Activated CD4-positive, alpha-beta T cell treated with anti-CD3 and anti-CD28 coated beads for 36 hours (primary cell): ENCODE results near the gene FGF22. TPM values are rescaled to one million over a fixed set of nuclear protein-coding genes. Genes with fewer than 3 reads are reported as not detected.
"Not testable (repeated sequence)": the region's sequence is repeated elsewhere in the genome, so short reads cannot be mapped to it uniquely, and the experiment has no call there.

Source experiments
- ATAC-seq: fragments of 200-7000 bp; cut with Tn5 transposase; one replicate; pipeline ENCODE4 v1.10.0; 2021; ENCODE audit warnings: mild to moderate bottlenecking, moderate library complexity
- CTCF ChIA-PET: fragments of 350-600 bp; sonication (Branson Sonifier 250); formaldehyde crosslinking; loops from one replicate; lab custom pipeline; 2021; ENCODE audit warnings: antibody characterized with exemption; lab: Charles Lee
- POLR2A ChIA-PET: fragments of 350-600 bp; sonication (Branson Sonifier 250); formaldehyde crosslinking; loops from one replicate; lab custom pipeline; 2021; ENCODE audit warnings: antibody characterized with exemption, inconsistent platforms; lab: Charles Lee
- DNase-seq: peaks from one replicate; pipeline ENCODE4 v3.0.0-alpha.2; 2020
- H3K27ac Mint-ChIP-seq: one replicate; pipeline ENCODE4 v1.8.0; 2021; ENCODE audit warnings: mixed read lengths
- H3K27me3 Mint-ChIP-seq: one replicate; pipeline ENCODE4 v1.8.0; 2021; ENCODE audit warnings: mixed read lengths
- H3K36me3 Mint-ChIP-seq: one replicate; pipeline ENCODE4 v1.8.0; 2021; ENCODE audit warnings: low read depth, mixed read lengths
- H3K4me1 Mint-ChIP-seq: one replicate; pipeline ENCODE4 v1.8.0; 2021; ENCODE audit warnings: mixed read lengths
- H3K4me3 Mint-ChIP-seq: one replicate; pipeline ENCODE4 v1.8.0; 2021; ENCODE audit warnings: mild to moderate bottlenecking, moderate library complexity, mixed read lengths
- H3K9me3 Mint-ChIP-seq: one replicate; pipeline ENCODE4 v1.8.0; 2021; ENCODE audit warnings: low read depth, mixed read lengths
- intact Hi-C, 2 experiments: fragments of 100-400 bp; cut with DNase I in 1 of 2; cut with micrococcal nuclease in 1 of 2; formaldehyde crosslinking; loops; one replicate each; pipeline versions ENCODE4 v1.14.2 to v1.15.1; 2022 to 2024; cut with DNase I, micrococcal nuclease
- total RNA-seq, 2 experiments: library from RNA; stranded (reverse); gene quantifications; one replicate each; pipeline ENCODE4 v1.2.3, GENCODE V29; 2021

The FGF22 gene
- total RNA-seq, 2 experiments from 2014 or later: not detected

DNA sequence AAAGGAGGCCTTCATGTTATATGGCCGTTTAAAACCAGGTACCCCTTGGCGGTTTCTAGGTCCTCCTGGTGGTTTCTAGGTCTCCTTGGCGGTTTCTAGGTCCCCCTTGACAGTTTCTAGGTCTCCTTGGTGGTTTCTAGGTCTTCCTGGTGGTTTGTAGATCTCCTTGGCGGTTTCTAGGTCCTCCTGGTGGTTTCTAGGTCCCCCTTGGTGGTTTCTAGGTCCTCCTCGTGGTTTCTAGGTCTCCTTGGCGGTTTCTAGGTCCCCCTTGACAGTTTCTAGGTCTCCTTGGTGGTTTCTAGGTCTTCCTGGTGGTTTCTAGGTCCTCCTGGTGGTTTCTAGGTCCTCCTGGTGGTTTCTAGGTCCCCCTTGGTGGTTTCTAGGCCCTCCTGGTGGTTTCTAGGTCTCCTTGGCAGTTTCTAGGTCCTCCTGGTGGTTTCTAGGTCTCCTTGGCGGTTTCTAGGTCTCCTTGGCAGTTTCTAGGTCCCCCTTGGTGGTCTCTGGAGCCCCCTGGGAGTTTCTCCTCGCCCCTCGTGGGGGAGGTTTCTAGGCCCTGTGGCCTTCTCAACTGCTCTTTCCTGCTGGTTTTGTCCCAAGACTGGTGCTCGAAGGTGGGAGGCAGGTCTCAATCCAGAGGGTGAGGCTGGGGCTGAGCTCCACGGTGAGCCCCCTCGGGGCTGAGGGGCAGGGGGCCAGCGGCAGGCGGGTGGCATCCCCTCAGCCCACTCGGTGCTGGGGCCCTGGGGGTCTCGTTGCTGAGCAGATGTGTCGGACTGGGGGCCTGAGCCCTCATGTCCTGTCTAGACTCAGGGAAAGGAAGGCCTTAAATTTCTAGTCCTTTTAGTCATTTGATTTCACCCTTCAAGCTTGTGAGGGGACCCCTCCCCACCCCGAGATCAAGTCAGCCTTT, 42.0 kb upstream of the FGF22 start:
- peaks cover 2% of the 10 kb centered on the region for H3K27me3 Mint-ChIP-seq
- no peaks in the 10 kb centered on the region for H3K9me3 Mint-ChIP-seq
- peak; percentile 46 for DNase-seq
- H3K4me1 Mint-ChIP-seq: no peaks in the 10 kb centered on the region
- POLR2A ChIA-PET: interaction anchor here (0.6 kb wide), 1 partner anchor 422 kb away, joined by 4 read pairs; no protein-coding TSS in a partner anchor
- CTCF ChIA-PET: no interaction called here
- H3K27ac Mint-ChIP-seq: no peak overlapping the region
- H3K4me3 Mint-ChIP-seq: no peak overlapping the region
- intact Hi-C loops: no loop called here
- no peaks in the 10 kb centered on the region for H3K36me3 Mint-ChIP-seq
- no peak for ATAC-seq

DNA sequence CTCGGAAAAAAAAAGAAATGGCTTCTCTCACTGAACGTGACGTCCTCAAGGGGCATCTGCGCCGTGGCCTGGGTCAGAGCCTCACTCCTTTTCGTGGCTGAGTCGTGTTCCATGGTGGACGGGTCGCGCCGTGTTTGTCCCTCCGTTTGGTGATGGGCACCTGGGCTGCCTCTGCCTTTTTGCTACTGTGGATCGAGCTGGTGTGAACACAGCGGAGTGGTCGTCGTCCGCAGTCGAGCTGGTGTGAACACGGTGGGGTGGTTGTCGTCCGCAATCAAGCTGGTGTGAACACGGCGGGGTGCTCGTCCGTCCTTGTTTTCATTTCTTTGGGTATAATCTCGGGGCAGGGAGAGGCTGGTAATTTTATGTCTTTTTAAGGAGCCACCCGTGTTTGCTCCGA, 38.4 kb upstream of the FGF22 start:
- DNase-seq: no peak
- ATAC-seq: no peak
- H3K27ac Mint-ChIP-seq: no peak overlapping the region
- H3K4me3 Mint-ChIP-seq: no peak overlapping the region
- ChIA-PET POLR2A (no interaction called here), CTCF (no interaction called here)
- no peaks in the 10 kb centered on the region for H3K4me1 Mint-ChIP-seq
- H3K9me3 Mint-ChIP-seq: no peaks in the 10 kb centered on the region
- intact Hi-C loops: no loop called here
- no peaks in the 10 kb centered on the region for H3K27me3 Mint-ChIP-seq
- H3K36me3 Mint-ChIP-seq: no peaks in the 10 kb centered on the region

DNA sequence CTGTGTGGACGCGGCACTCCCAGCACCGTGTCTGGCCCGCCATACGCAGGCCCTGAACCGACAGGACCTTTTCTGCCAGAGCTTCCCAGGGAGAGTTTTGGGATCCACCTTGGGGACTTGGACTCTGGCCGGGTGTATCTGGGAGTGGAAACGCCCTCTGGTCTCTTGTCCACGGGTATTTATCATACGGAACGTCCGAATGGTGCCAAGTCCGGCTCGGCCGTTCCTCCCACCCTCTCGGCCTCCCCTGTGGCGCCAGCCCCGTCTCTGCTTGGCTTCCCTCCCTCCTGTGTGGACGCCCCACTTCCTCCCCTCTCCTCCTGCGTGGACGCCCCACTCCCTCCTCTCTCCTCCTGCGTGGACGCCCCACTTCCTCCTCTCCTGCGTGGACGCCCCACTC, 37.9 kb upstream of the FGF22 start:
- ChIA-PET CTCF (no interaction called here), POLR2A (no interaction called here)
- H3K36me3 Mint-ChIP-seq: no peaks in the 10 kb centered on the region
- intact Hi-C loops: no loop called here
- H3K27me3 Mint-ChIP-seq: no peaks in the 10 kb centered on the region
- H3K4me1 Mint-ChIP-seq: no peaks in the 10 kb centered on the region
- DNase-seq (no peak), ATAC-seq (no peak)
- H3K4me3 Mint-ChIP-seq: no peak overlapping the region
- H3K9me3 Mint-ChIP-seq: no peaks in the 10 kb centered on the region
- H3K27ac Mint-ChIP-seq: no peak overlapping the region

DNA sequence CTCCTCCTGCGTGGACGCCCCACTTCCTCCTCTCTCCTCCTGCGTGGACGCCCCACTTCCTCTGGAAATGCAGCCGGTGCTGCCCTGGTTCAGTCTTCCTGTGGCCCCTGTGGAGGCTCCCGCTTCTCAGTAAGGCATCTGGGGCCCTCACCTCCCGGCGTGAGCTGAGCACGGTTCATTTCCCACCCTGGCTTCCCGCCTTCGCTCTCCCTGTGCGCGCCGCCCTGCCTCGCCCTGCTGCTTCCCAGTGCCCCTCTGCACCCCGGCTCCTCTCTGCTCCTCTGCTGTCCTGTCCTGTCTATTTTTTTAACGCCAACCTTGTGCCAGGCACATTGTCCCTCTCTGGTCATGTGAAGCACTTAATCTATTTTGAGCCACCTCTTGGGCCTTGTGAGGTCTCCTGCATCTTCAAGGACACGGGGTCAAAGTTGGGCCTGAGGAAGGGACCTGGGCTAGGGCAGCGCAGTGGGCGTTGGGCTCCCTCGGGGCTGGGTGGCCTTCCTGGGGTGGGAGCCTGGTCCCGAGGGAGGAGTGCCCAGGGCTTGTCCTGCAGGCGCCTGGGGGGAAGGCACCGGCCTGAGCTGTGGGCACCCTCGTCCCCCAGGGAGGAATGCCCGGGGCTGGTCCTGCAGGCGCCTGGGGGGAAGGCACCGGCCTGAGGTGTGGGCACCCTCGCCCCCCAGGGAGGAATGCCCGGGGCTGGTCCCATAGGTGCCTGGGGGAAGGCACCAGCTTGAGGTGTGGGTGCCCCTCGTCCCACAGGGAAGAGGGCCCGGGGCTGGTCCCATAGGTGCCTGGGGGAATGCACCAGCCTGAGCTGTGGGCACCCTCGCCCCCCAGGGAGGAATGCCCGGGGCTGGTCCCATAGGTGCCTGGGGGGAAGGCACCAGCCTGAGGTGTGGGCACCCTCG, 37.0 kb upstream of the FGF22 start:
- Mint-ChIP-seq H3K4me1 (no peaks in the 10 kb centered on the region), H3K36me3 (no peaks in the 10 kb centered on the region), H3K27me3 (no peaks in the 10 kb centered on the region), H3K9me3 (no peaks in the 10 kb centered on the region), H3K4me3 (no peak overlapping the region), H3K27ac (no peak overlapping the region)
- POLR2A ChIA-PET: no interaction called here
- DNase-seq: no peak
- ATAC-seq: no peak
- intact Hi-C loops: no loop called here
- CTCF ChIA-PET: no interaction called here

DNA sequence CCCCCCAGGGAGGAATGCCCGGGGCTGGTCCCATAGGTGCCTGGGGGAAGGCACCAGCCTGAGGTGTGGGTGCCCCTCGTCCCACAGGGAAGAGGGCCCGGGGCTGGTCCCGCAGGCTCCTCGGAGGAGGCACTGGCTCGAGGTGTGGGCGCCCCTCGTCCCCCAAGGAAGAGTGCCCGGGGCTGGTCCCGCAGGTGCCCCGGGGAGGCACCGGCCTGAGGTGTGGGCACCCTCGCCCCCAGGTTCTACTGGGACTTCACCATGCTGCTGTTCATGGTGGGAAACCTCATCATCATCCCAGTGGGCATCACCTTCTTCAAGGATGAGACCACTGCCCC, 36.4 kb upstream of the FGF22 start:
- CTCF ChIA-PET, H3K27ac Mint-ChIP-seq, intact Hi-C loops: not testable (repeated sequence)

DNA sequence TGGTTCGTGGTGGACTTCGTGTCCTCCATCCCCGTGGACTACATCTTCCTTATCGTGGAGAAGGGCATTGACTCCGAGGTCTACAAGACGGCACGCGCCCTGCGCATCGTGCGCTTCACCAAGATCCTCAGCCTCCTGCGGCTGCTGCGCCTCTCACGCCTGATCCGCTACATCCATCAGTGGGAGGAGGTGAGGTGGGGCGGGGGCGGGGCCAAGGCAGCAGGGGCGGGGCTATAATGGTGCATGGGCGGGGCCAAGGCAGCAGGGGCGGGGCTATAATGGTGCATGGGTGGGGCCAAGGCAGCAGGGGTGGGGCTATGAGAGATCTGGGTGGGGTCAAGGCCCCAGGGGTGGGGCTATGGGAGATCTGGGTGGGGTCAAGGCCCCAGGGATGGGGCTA, 35.9 kb upstream of the FGF22 start:
- CTCF ChIA-PET: not testable (repeated sequence)

More for the DNA sequence above, 36.4 kb upstream of the FGF22 start:
- H3K4me3 Mint-ChIP-seq, ATAC-seq, H3K27me3 Mint-ChIP-seq, H3K4me1 Mint-ChIP-seq, H3K36me3 Mint-ChIP-seq, H3K9me3 Mint-ChIP-seq, DNase-seq, POLR2A ChIA-PET: not testable (repeated sequence)

DNA sequence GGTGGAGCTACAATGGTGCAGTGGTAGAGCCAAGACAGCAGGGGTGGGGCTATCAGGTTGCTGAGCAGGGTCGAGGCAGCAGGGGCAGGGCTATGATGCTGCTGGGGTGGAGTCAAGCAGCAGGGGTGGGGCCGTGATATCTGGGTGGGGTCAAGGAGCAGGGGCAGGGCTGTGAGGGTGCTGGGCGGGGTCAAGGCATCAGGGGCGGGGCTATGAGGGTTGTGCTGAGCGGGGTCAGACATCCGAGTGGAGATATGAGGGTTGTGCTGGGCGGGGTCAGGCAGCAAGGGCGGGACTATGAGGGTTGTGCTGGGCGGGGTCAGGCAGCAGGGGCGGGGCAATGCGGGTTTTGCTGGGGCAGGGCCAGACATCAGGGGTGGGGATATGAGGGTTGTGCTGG, 35.3 kb upstream of the FGF22 start:
- Mint-ChIP-seq H3K4me1 (no peaks in the 10 kb centered on the region), H3K27me3 (no peaks in the 10 kb centered on the region), H3K36me3 (no peaks in the 10 kb centered on the region), H3K9me3 (no peaks in the 10 kb centered on the region), H3K4me3 (no peak overlapping the region), H3K27ac (no peak overlapping the region)
- ATAC-seq (peak; percentile 87), DNase-seq (peak; percentile 82)
- intact Hi-C loops: no loop called here
- POLR2A ChIA-PET: no interaction called here
- CTCF ChIA-PET: no interaction called here

More for the DNA sequence above, 35.9 kb upstream of the FGF22 start:
- H3K4me1 Mint-ChIP-seq, H3K36me3 Mint-ChIP-seq, H3K9me3 Mint-ChIP-seq, H3K27me3 Mint-ChIP-seq, H3K27ac Mint-ChIP-seq, POLR2A ChIA-PET, intact Hi-C loops, H3K4me3 Mint-ChIP-seq: not testable (repeated sequence)
- ATAC-seq (peak; percentile 47), DNase-seq (peak; percentile 61)

DNA sequence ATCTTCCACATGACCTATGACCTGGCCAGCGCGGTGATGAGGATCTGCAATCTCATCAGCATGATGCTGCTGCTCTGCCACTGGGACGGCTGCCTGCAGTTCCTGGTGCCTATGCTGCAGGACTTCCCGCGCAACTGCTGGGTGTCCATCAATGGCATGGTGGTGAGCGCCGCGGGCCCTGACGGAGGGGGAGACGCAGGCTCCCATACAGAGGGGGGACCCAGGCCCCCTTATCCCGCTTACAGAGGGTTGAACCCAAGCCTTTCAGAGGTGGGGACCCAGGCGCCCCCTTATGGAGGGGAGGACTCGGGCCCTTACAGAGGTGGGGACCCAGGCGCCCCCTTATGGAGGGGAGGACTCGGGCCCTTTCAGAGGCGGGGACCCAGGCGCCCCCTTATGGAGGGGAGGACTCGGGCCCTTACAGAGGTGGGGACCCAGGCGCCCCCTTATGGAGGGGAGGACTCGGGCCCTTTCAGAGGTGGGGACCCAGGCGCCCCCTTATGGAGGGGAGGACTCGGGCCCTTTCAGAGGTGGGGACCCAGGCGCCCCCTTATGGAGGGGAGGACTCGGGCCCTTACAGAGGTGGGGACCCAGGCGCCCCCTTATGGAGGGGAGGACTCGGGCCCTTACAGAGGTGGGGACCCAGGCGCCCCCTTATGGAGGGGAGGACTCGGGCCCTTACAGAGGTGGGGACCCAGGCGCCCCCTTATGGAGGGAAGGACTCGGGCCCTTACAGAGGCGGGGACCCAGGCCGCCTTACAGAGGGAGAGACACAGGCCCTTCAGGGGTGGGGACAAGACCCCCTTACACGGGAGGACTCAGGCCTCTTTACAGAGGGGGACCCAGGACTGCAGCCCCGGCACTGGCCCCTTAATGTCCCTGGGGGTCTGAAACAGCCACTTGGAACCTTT, 34.4 kb upstream of the FGF22 start:
- H3K4me3 Mint-ChIP-seq, H3K9me3 Mint-ChIP-seq, H3K27me3 Mint-ChIP-seq, H3K36me3 Mint-ChIP-seq, POLR2A ChIA-PET, H3K27ac Mint-ChIP-seq, intact Hi-C loops, ATAC-seq, H3K4me1 Mint-ChIP-seq: not testable (repeated sequence)
- CTCF ChIA-PET: interaction anchor here (0.7 kb wide), 1 partner anchor 850 kb away, joined by 4 read pairs; no protein-coding TSS in a partner anchor
- peak; percentile 64 for DNase-seq

DNA sequence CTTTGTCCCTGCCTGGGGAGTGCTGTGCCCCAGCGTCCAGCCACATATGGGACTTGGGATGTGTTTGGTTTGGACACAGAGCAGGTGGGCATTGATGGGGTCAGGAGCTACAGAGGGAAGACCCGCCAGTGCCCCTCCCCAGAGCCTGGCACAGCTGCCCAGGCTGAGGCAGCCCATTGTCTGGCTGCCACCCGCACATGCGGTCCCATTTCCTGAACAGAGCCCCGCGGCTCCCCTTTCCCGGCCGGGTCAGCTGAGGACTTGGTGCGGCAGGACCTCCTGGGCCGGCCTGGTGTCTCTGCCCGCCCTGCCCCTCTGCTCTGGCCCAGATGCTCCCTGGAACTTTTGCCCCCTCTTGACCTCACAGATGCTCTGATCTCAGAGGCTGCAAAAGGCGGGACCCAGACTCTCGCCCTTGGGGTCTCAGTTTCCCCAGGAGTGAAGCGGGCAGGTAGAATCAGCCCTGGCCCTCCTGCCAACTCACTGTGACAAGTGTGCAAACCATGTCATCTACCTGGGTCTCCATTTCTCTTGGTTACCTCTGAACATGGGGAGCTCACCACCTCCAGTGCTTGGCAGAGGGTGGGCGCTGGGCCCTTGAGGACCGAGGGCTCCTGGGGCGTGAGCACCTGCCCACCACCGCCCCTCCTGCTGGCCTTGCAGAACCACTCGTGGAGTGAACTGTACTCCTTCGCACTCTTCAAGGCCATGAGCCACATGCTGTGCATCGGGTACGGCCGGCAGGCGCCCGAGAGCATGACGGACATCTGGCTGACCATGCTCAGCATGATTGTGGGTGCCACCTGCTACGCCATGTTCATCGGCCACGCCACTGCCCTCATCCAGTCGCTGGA, 32.2 kb upstream of the FGF22 start:
- CTCF ChIA-PET: no interaction called here
- H3K4me3 Mint-ChIP-seq: no peak overlapping the region
- DNase-seq: no peak
- H3K27ac Mint-ChIP-seq: no peak overlapping the region
- H3K36me3 Mint-ChIP-seq: peaks cover 3% of the 10 kb centered on the region
- no peaks in the 10 kb centered on the region for H3K9me3 Mint-ChIP-seq
- H3K4me1 Mint-ChIP-seq: peaks cover 19% of the 10 kb centered on the region
- no peak for ATAC-seq
- H3K27me3 Mint-ChIP-seq: no peaks in the 10 kb centered on the region
- POLR2A ChIA-PET: no interaction called here
- intact Hi-C loops: no loop called here

DNA sequence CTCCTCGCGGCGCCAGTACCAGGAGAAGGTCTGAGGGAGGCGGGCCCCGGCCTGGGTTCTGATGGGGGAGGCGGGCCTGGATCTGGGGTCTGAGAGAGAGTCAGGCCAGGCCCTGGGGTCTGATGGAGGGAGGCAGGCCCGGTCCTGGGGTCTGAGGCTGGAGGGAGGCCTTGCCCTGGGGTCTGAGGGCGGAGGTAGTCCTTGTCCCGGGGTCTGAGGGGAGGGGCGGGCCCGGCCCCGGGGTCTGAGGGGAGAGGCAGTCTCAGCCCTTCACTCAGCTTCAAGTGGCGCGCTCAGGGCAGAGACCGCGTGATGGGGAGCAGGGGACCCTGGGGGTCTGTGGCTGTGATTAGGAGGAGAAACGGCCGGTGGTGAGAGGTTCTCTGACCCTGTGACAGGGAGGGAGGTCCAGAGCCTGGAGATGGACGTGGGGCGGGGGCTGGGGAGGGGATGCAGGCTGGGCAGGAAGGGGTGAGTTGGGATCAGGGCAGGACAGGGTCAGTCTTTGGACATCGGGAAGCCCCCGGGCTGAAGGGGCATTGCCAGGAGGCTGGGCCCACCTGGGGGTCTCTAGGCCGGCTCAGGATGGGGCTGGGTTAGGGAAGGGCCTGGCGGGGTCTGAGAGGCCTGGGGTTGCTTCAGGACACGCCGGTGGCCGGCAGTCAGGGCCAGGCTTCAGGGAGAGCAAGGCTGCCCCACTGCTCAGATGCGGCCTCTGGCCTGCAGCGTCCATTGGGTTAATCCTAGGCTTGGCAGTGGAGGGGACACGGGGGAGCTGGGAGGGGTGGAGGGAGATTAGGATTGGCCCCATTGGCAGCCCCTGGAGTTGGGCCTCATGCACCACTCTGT, 31.3 kb upstream of the FGF22 start:
- ChIA-PET POLR2A (no interaction called here), CTCF (no interaction called here)
- Mint-ChIP-seq H3K36me3 (peaks cover 3% of the 10 kb centered on the region), H3K27me3 (no peaks in the 10 kb centered on the region), H3K9me3 (no peaks in the 10 kb centered on the region), H3K4me1 (peaks cover 23% of the 10 kb centered on the region), H3K27ac (no peak overlapping the region), H3K4me3 (no peak overlapping the region)
- intact Hi-C loops: no loop called here
- no peak for DNase-seq
- no peak for ATAC-seq
